ENCODE measurements around the gene PHF1. TPM values are rescaled to one million over a fixed set of nuclear protein-coding genes. Genes with fewer than 3 reads are reported as not detected.
A peak's percentile ranks its signal among the peaks of the same experiment; 100 is the strongest.

The PHF1 gene
- total RNA-seq, 1 experiment from 2014 or later: 47.6 TPM

- no peak for DNase-seq
- Histone ChIP-seq H3F3A (ENCODE audit: insufficient read depth, low read depth) (peaks cover 24% of the 10 kb centered on the region), H3K4me3 (no peak overlapping the region), H3K4me1 (replicated peaks; ENCODE audit: insufficient read depth) (peaks cover 20% of the 10 kb centered on the region), H3K79me2 (ENCODE audit: low read depth) (peaks cover 35% of the 10 kb centered on the region), H4K20me1 (ENCODE audit: insufficient read depth) (no peaks in the 10 kb centered on the region), H3K9me3 (ENCODE audit: insufficient read depth, low read depth) (no peaks in the 10 kb centered on the region), H3K27me3 (ENCODE audit: insufficient read depth, low read depth) (no peaks in the 10 kb centered on the region), H3K9me2 (ENCODE audit: insufficient read depth) (no peaks in the 10 kb centered on the region), H3K4me2 (no peak overlapping the region), H3K27ac (no peak overlapping the region), H3K36me3 (ENCODE audit: low read depth) (0 out of 2 replicates have a peak, but pooled peaks cover 6% of the 10 kb centered on the region), H2AFZ (no peak overlapping the region)
- POLR2A ChIA-PET (ENCODE audit: unreplicated experiment): no interaction called here
- CTCF ChIA-PET: no interaction called here
- BruUV-seq (replicated peaks): no TSS peak
- intact Hi-C loops (cut with micrococcal nuclease; ENCODE audit: unreplicated experiment): loop anchor here (5.0 to 10.0 kb wide), 4 partner anchors 39 to 209 kb away; partner anchors contain the start of genes BAK1, HSD17B8, RGL2 and RING1
- TF ChIP-seq, protein P1, sequence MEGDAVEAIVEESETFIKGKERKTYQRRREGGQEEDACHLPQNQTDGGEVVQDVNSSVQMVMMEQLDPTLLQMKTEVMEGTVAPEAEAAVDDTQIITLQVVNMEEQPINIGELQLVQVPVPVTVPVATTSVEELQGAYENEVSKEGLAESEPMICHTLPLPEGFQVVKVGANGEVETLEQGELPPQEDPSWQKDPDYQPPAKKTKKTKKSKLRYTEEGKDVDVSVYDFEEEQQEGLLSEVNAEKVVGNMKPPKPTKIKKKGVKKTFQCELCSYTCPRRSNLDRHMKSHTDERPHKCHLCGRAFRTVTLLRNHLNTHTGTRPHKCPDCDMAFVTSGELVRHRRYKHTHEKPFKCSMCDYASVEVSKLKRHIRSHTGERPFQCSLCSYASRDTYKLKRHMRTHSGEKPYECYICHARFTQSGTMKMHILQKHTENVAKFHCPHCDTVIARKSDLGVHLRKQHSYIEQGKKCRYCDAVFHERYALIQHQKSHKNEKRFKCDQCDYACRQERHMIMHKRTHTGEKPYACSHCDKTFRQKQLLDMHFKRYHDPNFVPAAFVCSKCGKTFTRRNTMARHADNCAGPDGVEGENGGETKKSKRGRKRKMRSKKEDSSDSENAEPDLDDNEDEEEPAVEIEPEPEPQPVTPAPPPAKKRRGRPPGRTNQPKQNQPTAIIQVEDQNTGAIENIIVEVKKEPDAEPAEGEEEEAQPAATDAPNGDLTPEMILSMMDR (conservative IDR thresholded peaks at IDR 0.05): no peak
- TF ChIP-seq EZH2 (IDR thresholded peaks at IDR 0.05; ENCODE audit: low read depth): no peak
These were observed 2.7 kb downstream of the PHF1 start for GRCh38 chr6:33413241-33414120.

DNA sequence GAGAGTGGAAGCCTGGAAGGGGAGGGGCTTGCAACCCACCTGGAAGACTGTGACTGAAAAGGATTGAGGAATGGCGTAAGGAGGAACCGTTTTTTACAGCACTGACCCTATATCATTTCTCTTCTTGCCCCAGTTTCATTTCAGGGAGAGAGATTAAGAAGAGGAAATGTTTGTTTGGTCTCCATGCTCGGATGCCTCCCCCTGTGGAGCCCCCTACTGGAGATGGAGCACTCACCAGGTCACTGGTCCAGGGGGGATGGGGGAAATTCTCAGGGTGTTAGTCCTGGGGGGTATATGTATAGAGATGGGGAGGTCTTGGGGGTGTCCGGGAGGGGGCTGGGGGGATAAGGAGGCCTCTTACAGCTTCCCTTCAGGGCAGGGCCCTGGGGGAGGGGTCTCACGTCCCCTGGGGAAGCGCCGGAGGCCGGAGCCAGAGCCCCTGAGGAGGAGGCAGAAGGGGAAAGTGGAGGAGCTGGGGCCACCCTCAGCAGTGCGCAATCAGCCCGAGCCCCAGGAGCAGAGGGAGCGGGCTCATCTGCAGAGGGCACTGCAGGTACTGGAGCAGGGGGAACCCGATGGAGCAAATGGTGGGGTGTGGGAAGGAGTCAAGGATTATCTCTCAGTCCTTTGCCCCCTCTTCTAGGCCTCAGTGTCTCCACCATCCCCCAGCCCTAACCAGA lies 3.9 kb downstream of the PHF1 start:
- no peak for DNase-seq

GRCh38 chr6:33415831-33416230 lies 5.0 kb downstream of the PHF1 start:
- intact Hi-C loops (cut with micrococcal nuclease; ENCODE audit: unreplicated experiment): loop anchor here (10.0 kb wide), 1 partner anchor 211 kb away; the partner anchor contains the start of genes HSD17B8, RING1, RXRB and SLC39A7
- H3K4me3 ChIP-seq: no peak overlapping the region
- H2AFZ ChIP-seq: no peak overlapping the region
- no peak overlapping the region for H3K27ac ChIP-seq
- no peaks in the 10 kb centered on the region for H4K20me1 ChIP-seq (ENCODE audit: insufficient read depth)
- H3K4me2 ChIP-seq: 0 out of 2 replicates have a peak overlapping the region, but pooled peaks have one; percentile 86
- no peak for DNase-seq
- peaks cover 20% of the 10 kb centered on the region for H3K4me1 ChIP-seq (replicated peaks; ENCODE audit: insufficient read depth)
- H3K9me3 ChIP-seq (ENCODE audit: insufficient read depth, low read depth): no peaks in the 10 kb centered on the region
- BruUV-seq (replicated peaks): no TSS peak
- no peaks in the 10 kb centered on the region for H3K27me3 ChIP-seq (ENCODE audit: insufficient read depth, low read depth)
- no peaks in the 10 kb centered on the region for H3K9me2 ChIP-seq (ENCODE audit: insufficient read depth)
- peaks cover 13% of the 10 kb centered on the region for H3F3A ChIP-seq (ENCODE audit: insufficient read depth, low read depth)
- peaks cover 35% of the 10 kb centered on the region for H3K79me2 ChIP-seq (ENCODE audit: low read depth)
- ChIA-PET POLR2A (ENCODE audit: unreplicated experiment) (no interaction called here), CTCF (no interaction called here)
- TF ChIP-seq, protein P1 (conservative IDR thresholded peaks at IDR 0.05): no peak
- TF ChIP-seq EZH2 (IDR thresholded peaks at IDR 0.05; ENCODE audit: low read depth): no peak
- 0 out of 2 replicates have a peak, but pooled peaks cover 6% of the 10 kb centered on the region for H3K36me3 ChIP-seq (ENCODE audit: low read depth)

More for the DNA sequence above, 3.9 kb downstream of the PHF1 start:
- Histone ChIP-seq H3K4me2 (no peak overlapping the region), H4K20me1 (ENCODE audit: insufficient read depth) (no peaks in the 10 kb centered on the region), H2AFZ (no peak overlapping the region), H3F3A (ENCODE audit: insufficient read depth, low read depth) (peaks cover 13% of the 10 kb centered on the region), H3K4me3 (no peak overlapping the region), H3K9me2 (ENCODE audit: insufficient read depth) (no peaks in the 10 kb centered on the region), H3K27me3 (ENCODE audit: insufficient read depth, low read depth) (no peaks in the 10 kb centered on the region), H3K79me2 (ENCODE audit: low read depth) (peaks cover 35% of the 10 kb centered on the region), H3K36me3 (ENCODE audit: low read depth) (0 out of 2 replicates have a peak, but pooled peaks cover 6% of the 10 kb centered on the region), H3K9me3 (ENCODE audit: insufficient read depth, low read depth) (no peaks in the 10 kb centered on the region), H3K4me1 (replicated peaks; ENCODE audit: insufficient read depth) (peaks cover 20% of the 10 kb centered on the region), H3K27ac (no peak overlapping the region)
- TF ChIP-seq EZH2 (IDR thresholded peaks at IDR 0.05; ENCODE audit: low read depth): no peak
- TF ChIP-seq, protein P1 (conservative IDR thresholded peaks at IDR 0.05): no peak; the same call in 1 of the 2 replicates
- no TSS peak for BruUV-seq (replicated peaks)
- intact Hi-C loops (cut with micrococcal nuclease; ENCODE audit: unreplicated experiment): loop anchor here (5.0 to 10.0 kb wide), 4 partner anchors 38 to 210 kb away; partner anchors contain the start of genes BAK1, HSD17B8, RGL2 and RING1
- ChIA-PET POLR2A (ENCODE audit: unreplicated experiment) (no interaction called here), CTCF (no interaction called here)

All from PC-9 (cell line).